ENCODE data around the gene HDAC1. TPM values are rescaled to one million over a fixed set of nuclear protein-coding genes. Genes with fewer than 3 reads are reported as not detected.

The HDAC1 gene
- total and polyA plus RNA-seq, 10 of the 15 experiments (the other 5 are each of a cell fraction or from before 2014, with no cell fraction given) = 147 to 331 (median 168) TPM

GRCh38 chr1:32255072-32256071 is 36.5 kb upstream of the HDAC1 start (continued):
- peak; percentile 52 for TF ChIP-seq CUX1 (IDR thresholded peaks at IDR 0.05; ENCODE audit: insufficient replicate concordance, low read depth, low read length)
- TF ChIP-seq TCF7 (IDR thresholded peaks at IDR 0.05; ENCODE audit: borderline replicate concordance) = no peak
- TF ChIP-seq ASH2L (IDR thresholded peaks at IDR 0.05; ENCODE audit: borderline replicate concordance, low read depth) = no peak
- TF ChIP-seq IRF3 (IDR thresholded peaks at IDR 0.05) = no peak
- no peak for TF ChIP-seq SREBF2 (IDR thresholded peaks at IDR 0.05; ENCODE audit: low read length)
- no peak for TF ChIP-seq TAF1 (IDR thresholded peaks at IDR 0.05; ENCODE audit: borderline replicate concordance, low read depth, low read length)
- TF ChIP-seq SREBF1 (IDR thresholded peaks at IDR 0.05; ENCODE audit: low read length) = no peak
- no peak for TF ChIP-seq RCOR1 (conservative IDR thresholded peaks at IDR 0.05; ENCODE audit: low read depth, low read length)
- TF ChIP-seq WRNIP1 (IDR thresholded peaks at IDR 0.05; ENCODE audit: borderline replicate concordance, low read depth, low read length) = no peak
- TF ChIP-seq SUZ12 (IDR thresholded peaks at IDR 0.05; ENCODE audit: unreplicated experiment) = no peak
- no peak for TF ChIP-seq FOXK2 (IDR thresholded peaks at IDR 0.05)
- no peak for TF ChIP-seq PBX3 (IDR thresholded peaks at IDR 0.05; ENCODE audit: insufficient replicate concordance, low read depth, low read length)
- no peak for TF ChIP-seq KAT2A (conservative IDR thresholded peaks at IDR 0.05; ENCODE audit: control insufficient read depth, low read depth, low read length)
- TF ChIP-seq ZZZ3 (IDR thresholded peaks at IDR 0.05; ENCODE audit: control insufficient read depth, insufficient read length, low read depth) = no peak
- no peak for TF ChIP-seq FOS (IDR thresholded peaks at IDR 0.05; ENCODE audit: borderline replicate concordance, extremely low read depth, insufficient read length)
- no peak for TF ChIP-seq CREB1 (IDR thresholded peaks at IDR 0.05; ENCODE audit: low read depth)

Data from GM12878 (cell line).